ENCODE data around the gene HUWE1.

Gene HUWE1

DNA sequence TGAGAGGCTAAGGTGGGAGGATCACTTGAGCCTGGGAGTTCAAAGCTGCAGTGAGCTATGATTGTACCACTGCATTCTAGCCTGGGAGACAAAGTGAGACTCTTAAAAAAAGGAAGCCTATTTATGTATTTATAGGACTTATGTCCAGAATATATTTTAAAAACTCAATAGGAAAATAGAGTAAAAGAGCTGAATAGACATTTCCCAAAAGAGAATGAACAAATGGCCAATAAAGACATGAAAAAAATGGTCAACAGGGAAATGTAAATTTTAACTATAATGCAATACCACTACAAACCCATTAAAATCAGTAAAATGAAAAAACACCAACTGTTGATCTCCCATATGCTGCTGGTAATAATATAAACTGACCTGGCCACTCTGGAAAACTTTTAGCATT is 115.0 kb downstream of the HUWE1 start:
- DNase-seq (ENCODE audit: low read depth): no peak
- no peak overlapping the region for H3K4me3 ChIP-seq (ENCODE audit: control insufficient read depth, low read depth, low read length)
- TF ChIP-seq, protein P1, sequence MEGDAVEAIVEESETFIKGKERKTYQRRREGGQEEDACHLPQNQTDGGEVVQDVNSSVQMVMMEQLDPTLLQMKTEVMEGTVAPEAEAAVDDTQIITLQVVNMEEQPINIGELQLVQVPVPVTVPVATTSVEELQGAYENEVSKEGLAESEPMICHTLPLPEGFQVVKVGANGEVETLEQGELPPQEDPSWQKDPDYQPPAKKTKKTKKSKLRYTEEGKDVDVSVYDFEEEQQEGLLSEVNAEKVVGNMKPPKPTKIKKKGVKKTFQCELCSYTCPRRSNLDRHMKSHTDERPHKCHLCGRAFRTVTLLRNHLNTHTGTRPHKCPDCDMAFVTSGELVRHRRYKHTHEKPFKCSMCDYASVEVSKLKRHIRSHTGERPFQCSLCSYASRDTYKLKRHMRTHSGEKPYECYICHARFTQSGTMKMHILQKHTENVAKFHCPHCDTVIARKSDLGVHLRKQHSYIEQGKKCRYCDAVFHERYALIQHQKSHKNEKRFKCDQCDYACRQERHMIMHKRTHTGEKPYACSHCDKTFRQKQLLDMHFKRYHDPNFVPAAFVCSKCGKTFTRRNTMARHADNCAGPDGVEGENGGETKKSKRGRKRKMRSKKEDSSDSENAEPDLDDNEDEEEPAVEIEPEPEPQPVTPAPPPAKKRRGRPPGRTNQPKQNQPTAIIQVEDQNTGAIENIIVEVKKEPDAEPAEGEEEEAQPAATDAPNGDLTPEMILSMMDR (conservative IDR thresholded peaks at IDR 0.05; ENCODE audit: control insufficient read depth, insufficient read depth, low read depth, low read length): no peak

DNA sequence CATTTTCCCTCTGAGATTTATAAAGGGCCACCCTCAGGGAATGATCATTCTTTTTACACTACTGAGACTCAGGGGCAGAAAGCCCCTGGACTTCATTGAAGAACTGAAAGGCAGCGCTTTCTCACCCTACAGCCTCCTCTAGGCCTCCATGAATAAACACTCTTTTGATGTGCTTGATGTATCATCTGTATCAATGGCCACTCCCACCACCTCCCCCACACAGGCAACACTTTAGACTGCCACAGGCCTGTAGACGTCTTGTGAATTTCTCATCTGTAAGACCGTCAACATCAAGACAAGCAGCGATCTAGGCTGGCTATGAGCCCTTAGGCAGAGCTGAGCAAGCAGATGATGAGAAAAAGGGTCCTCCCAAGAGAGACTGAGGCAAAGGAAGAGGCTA is 123.2 kb downstream of the HUWE1 start:
- TF ChIP-seq, protein P1 (conservative IDR thresholded peaks at IDR 0.05; ENCODE audit: control insufficient read depth, insufficient read depth, low read depth, low read length): no peak
- no peak overlapping the region for H3K4me3 ChIP-seq (ENCODE audit: control insufficient read depth, low read depth, low read length)
- DNase-seq (ENCODE audit: low read depth): no peak

DNA sequence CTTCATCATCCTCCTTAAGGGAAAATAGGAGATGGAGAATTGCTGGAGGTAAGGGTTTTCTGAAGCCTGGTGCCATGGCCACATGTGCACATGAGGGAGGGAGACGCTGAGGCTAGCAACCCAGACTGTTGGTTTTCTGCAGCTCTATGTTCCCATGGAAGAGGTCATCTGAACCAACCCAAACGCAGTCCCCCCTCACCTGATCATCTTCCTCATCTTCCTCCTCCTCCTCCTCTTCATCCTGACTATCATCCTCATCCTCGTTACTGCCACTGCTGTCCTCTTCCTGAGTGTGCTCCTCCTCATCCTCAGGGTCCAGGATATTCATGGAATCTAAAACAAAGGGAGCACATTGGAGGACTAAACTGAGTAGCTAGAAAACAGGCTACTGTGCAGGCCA is 124.6 kb downstream of the HUWE1 start:
- no peak overlapping the region for H3K4me3 ChIP-seq (ENCODE audit: control insufficient read depth, low read depth, low read length)
- no peak for DNase-seq (ENCODE audit: low read depth)
- TF ChIP-seq, protein P1 (conservative IDR thresholded peaks at IDR 0.05; ENCODE audit: control insufficient read depth, insufficient read depth, low read depth, low read length): no peak

DNA sequence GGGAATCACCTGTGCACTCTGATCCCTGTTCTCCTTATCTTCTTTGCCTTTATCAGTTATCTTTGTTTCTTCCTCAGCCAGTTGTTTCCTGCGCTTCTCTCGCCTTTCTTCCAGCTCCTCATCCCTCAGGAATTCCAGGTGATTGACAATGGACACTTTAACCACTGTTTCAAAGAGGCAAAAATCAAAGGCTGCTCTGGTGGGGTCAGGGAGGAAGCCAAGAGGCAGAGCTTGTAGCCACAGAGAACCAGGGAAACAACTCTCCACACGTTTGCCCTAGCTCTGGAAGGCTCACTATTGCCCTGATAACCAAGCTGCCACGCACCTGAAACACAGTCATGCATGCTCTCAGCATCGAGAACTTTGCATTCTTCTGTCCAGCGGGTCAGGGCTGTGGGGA is 127.9 kb downstream of the HUWE1 start:
- H3K4me3 ChIP-seq (ENCODE audit: control insufficient read depth, low read depth, low read length): no peak overlapping the region
- TF ChIP-seq, protein P1 (conservative IDR thresholded peaks at IDR 0.05; ENCODE audit: control insufficient read depth, insufficient read depth, low read depth, low read length): no peak
- DNase-seq (ENCODE audit: low read depth): no peak

DNA sequence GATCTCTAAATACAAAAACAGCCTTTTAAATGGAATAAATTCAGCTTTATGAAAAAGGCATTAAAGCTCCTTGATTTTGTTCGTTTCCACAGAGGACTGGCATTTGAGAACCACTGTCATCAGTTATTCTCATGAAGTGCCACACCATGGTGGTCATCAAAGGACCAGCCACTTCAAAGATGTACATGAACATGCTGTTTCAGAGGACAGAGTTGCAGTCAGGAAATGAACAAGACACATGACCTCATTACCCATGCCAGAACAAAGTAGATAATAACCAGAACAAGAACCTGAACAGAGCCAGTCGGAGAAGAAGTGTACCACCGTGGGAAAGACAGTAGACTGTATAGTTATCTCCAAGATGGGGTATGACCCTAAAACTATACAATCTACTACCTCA is 129.7 kb downstream of the HUWE1 start:
- TF ChIP-seq, protein P1 (conservative IDR thresholded peaks at IDR 0.05; ENCODE audit: control insufficient read depth, insufficient read depth, low read depth, low read length): no peak
- DNase-seq (ENCODE audit: low read depth): no peak
- no peak overlapping the region for H3K4me3 ChIP-seq (ENCODE audit: control insufficient read depth, low read depth, low read length)

DNA sequence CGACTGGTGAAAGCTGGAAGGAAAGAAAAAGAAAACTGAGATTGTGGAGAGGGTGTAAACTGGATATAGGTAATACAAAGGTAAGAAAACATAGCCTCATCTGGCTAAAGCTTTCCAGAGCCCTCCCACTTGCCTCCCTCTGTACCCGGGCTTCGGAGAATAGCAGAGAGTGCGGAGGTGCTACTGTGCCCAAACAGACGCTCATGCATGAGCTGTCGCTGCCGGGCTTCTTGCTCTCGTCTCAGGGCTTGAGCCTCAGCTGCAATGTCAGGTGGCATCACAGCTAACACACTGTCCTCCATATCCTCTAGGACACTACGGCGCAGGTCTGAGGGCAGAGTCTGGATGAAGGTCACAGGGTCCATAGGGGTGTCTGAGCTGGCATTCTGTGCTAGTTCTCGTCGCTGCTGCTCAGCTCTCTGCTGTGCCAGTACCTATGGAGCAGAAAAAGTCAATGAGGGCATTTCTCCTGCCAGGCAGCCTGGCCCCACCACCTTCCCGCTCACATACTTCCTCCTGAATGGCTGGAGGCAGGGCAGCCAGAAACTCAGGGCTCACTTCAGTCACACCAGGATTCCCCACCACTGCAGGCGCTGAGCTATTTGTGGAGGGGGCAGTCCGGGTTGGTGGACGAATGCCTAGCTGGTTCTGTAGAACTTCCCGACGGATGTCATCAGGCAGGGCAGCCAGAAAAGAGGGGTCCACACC is 135.6 kb downstream of the HUWE1 start:
- no peak for DNase-seq (ENCODE audit: low read depth)
- TF ChIP-seq, protein P1 (conservative IDR thresholded peaks at IDR 0.05; ENCODE audit: control insufficient read depth, insufficient read depth, low read depth, low read length): no peak
- no peak overlapping the region for H3K4me3 ChIP-seq (ENCODE audit: control insufficient read depth, low read depth, low read length)

DNA sequence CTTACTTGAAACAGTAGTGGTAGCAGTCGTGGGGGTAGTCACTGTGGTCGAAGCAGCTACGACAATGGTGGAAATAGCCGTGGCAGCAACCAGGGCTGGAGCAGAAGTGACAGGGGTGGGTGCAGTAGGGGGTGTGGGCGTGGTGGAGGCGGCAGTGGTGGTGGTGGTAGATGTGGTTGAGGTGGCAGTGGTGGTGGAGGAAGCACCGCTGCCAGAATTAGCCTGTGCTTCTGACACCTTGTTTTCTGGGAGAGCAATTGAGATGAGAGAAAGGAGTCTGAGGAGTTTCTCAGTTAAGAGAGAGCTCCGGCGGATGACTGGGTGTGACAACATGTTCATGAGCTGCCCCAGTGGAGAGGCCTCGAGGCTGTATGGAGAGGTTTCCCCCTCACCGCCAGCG is 138.9 kb downstream of the HUWE1 start:
- DNase-seq (ENCODE audit: low read depth): no peak
- TF ChIP-seq, protein P1 (conservative IDR thresholded peaks at IDR 0.05; ENCODE audit: control insufficient read depth, insufficient read depth, low read depth, low read length): no peak

More for the DNA sequence above, 138.9 kb downstream of the HUWE1 start:
- no peak overlapping the region for H3K4me3 ChIP-seq (ENCODE audit: control insufficient read depth, low read depth, low read length)
